Ishikawa (cell line): ENCODE results near the gene DST.
A peak's percentile ranks its signal among the peaks of the same experiment; 100 is the strongest.

ENCODE experiments used
- EP300 ChIP-seq: IDR thresholded peaks from 2 replicates; pipeline ENCODE4 v1.6.1; 2012; ENCODE audit warnings: borderline replicate concordance
- RAD21 ChIP-seq: IDR thresholded peaks from 2 replicates; pipeline ENCODE4 v1.6.1; 2012; ENCODE audit warnings: low read depth

DNA sequence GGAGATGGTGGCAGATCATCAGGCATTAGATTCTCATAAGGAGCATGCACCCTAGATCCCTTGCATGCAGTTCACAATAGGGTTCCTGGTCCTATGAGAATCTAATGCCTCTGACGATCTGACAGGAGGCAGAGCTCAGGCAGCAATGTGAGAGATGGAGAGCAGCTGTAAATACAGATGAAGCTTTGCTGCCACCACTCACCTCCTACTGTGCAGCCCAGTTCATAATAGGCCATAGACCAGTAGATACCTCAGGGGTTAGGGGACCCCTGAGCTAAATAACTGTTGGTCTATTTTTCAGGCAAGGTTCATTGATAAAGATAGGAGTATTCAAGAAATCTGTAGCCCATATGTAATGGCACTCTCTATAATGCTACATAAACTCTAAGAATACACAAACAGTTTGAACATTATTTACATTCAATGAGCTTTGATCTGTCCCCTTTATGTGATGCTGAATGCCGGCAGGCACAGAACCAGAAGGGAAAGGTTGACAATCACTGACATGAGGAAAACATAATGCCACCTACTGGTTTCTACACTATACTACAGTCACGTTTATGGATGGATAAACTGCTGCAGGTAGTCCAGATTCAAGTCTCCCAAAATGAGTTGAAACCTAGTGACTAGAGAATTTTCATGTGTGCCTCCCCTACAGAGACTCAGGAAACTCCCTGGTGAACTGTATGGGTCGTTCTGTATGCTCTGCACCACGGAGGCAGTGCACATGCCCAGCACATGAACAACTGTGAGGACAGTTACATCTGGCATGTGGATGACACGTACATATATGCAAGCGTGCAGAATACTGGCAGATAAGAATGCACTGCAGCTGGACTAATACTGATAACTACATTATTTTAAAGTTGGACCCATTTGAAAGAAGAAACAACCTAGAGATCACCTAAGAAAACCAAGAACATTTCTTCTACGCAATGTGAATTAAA, 72.0 kb downstream of the DST start:
- TF ChIP-seq EP300 = no peak
- peak; percentile 61 for TF ChIP-seq RAD21
